Measurements from ENCODE around the gene CARD16.

GRCh38 chr11:105023003-105023402 lies 22.1 kb downstream of the CARD16 start, which contains the start of gene CASP5:
- TF ChIP-seq EZH2 (IDR thresholded peaks at IDR 0.05), result no peak
- TF ChIP-seq POLR2AphosphoS5 (IDR thresholded peaks at IDR 0.05; ENCODE audit: borderline replicate concordance, low read depth, low read length), result no peak

All from SK-N-MC (cell line).